ENCODE results near the gene ZNF22. TPM values are rescaled to one million over a fixed set of nuclear protein-coding genes. Genes with fewer than 3 reads are reported as not detected.

Gene ZNF22
- total RNA-seq, 1 donor from 2014 or later: 37.9 TPM

DNA sequence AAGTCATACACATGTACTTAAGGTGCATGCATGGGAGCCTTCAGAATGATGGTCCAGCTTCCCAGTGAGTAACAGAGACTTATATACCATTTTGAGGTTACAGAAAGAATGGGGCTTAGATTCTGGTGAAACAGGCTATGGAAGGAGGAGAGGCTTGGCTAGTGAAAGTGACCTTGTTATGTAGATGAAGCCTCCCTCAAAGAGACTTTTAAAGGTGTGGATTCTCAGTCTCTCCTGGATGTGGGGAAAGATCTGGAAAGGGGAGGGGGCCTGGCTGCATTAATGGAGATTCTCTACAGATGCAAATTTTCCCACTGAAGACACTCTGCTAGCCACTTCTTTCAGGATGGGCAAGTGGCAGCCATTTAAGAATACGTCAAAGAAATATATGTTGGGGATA is 35.6 kb upstream of the ZNF22 start:
- DNase-seq (ENCODE audit: low read depth, low spot score): no peak

DNA sequence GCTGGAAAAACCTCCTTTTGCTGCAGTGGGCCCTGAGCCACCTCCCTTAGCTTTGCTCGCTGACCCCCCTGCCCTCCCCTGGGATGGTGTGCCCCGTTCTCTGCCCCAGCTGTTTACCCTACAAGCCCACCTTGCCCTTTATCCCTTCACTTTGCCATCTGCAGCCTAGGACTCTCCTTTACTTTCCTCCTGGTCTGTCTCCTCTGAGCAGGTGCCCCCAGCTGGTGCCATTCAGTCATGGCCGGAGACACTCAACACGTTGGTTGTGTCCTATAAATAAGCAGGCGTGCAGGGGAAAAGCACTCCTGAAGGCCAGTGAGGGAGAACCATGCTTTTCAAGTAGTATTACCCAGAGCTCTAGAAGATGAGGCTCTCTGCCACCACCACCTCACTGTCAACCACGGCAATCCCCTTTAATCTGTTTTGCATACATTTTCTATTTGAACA is 35.0 kb upstream of the ZNF22 start:
- no peak for DNase-seq (ENCODE audit: low read depth, low spot score)

GRCh38 chr10:44966129-44966815 is 34.5 kb upstream of the ZNF22 start:
- DNase-seq (ENCODE audit: low read depth, low spot score): no peak

DNA sequence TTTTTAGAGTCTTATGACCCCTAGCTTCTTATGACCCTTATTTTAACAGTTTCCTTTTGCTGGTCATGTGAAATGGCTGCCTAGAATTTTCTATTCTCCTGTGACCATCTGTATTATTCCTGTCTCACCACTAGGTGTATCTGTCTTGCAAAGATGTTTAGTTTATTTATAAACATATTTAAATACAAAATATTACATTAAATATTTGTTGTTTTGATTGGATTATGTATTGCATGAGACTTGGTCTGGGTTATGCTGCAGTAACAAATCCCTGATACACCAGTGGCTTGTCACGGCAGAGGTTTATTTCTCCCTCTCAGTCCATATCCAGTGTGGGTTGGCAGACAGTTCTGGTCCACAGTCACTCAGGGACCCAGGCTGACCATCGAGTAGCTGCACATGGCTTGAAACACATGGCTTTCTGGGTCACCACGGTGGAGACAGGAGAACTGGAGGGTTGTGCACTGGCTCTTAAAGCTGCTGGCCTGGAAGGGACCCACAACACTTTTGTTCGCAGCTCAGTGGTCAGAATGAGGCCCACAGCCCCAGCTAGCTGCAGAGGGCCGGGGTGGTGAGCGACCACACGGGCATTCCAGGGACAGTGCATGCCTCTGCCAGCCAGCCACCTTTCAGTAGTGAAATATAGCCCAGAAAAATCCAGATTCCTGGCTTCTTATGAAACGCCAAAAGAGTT is 33.8 kb upstream of the ZNF22 start:
- DNase-seq (ENCODE audit: low read depth, low spot score): no peak

- DNase-seq (ENCODE audit: low read depth, low spot score): no peak
Observed at GRCh38 chr10:44967616-44968015, 33.1 kb upstream of the ZNF22 start.

DNA sequence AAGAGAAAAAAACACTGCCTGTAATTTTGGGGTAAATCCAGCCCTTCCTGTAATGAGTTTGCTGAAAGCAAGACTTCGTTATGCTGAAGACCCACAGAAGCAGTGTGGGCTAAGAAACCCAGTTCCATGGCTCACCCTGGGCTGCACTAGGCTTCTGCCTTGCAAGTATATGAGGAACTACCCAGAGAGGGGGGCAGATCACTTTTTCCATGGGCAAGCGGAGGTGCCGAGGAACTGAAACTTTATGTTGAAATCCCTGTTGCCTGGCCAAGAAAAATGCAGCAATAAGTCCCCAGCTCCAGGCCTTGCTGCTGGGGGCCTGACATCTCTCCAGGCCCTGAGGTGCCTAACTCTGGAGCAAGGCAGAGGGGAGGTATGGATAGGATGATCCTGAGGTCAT is 32.6 kb upstream of the ZNF22 start:
- no peak for DNase-seq (ENCODE audit: low read depth, low spot score)

DNA sequence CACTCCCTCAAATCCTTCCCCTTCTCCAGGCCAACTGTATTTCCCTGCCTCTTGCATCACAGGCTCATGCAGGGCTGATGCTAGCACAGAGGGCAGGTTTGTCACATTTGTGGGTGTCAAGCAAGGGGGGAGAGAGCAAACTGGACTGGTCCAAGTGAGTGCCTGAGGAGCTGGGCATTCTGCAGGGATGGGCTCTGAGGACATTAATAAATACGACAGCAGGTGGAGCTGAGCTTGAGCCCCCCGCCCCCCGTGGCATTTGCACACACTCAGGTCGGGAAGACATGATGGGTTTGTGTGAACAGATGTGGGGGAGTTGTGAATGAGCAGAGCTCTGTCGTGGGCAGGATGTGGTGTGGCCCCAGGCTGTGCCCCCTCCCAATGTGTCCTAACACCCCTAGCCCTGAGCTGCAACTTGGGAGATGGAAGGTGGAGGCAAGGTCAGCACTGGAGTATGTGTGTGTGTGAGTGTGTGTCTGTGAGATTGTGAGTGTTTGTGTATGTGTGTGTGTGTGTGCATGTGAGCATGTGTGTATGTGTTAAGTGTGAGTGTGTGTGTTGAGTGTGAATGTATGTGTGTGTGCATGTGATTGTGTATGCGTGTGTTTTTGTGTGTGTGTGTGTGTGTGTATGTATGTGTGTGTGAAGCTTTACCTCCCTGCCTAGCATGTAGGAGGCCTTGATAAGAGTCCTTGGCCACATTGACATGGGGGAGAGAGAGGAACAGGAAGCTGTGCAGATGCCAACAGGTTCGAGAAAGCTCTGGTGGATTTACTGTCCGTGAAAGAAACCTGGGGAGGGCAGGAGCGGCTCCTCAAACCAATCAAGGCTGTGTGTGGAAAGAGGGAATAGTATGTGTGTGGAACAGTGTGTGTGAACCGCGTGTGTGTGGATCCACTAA is 32.0 kb upstream of the ZNF22 start:
- no peak for DNase-seq (ENCODE audit: low read depth, low spot score)

DNA sequence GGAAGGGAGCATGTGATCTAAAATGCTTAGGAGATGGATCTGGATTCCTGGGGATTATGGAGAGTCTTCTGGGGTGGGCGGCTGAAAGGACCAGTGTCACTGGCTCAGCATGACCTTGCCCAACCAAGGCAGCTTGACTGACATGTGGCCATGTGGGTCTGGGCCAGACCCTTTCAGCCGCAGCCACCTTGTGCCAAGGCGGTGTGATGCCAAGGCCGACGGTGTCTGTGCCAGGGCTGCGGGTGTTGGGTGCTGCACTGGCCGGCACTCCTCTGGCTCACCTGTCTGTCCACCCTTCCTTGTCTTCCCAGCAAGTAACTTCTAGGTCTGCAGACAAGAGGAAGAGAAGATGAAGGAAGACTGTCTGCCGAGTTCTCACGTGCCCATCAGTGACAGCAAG is 30.9 kb upstream of the ZNF22 start:
- no peak for DNase-seq (ENCODE audit: low read depth, low spot score)

DNA sequence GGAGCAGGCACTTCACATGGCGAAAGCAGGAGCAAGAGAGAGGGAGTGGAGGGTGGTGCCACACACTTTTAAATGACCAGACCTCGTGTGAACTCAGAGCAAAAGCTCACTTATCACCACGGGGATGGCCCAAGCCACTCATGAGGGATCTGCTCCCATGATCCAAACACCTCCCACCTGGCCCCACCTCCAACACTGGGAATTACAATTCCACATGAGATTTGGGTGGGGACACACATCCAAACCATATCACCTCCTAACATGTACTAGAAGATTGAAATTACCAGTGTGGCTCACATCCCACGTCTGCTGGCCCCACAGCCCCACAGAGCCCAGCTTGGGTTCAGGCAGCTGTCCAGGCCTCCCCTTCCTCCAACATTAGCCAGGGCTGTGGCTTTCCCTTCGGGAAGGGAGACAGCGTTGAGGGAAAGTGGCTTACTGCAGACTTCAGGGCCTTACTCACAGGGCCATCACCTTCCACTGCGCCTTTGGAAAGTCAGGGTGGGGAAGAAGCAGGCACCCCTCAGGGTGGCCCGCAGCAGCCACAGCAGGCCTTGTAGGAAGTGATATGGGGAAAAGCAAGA is 29.8 kb upstream of the ZNF22 start:
- no peak for DNase-seq (ENCODE audit: low read depth, low spot score)

GRCh38 chr10:44971434-44971833 is 29.3 kb upstream of the ZNF22 start:
- no peak for DNase-seq (ENCODE audit: low read depth, low spot score)

DNA sequence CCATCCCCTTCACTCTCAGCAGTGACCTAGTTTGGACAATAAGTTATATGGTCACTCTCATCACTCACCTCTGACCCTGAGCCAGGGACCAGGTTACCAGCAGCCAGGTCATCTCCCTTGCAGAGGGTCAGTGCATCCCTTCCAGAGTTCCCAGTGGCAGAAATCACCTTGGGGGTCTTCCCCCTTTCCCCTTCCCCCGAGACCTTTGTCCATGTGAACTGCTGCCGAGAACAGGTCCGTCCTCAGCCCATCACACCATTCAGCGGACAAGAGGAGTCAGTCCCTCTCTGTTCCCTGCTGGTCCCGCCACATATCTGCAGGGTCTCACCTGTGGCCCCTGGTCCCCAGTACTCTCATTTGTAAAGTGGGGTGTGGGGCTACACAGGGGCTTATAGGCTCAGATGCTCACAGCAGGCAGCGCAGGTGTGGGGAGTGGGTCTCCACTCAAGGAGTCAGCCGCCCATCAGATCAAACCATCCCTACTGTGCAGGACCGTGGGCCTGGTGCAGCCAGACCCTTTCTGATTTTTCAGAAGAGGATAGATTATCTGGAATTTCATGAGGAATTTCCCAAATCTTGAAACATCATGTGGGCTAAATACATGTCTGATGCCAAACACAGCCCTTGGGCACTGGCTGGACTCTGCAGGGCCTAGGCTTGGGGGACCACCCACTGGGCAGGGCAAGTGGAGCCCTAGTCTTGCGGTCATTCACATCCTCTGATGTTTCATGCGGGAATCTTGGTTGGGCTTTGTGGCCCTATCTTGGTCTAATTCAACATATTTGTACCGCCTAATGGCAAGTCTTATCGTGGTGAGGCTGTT is 28.6 kb upstream of the ZNF22 start:
- DNase-seq (ENCODE audit: low read depth, low spot score): no peak

DNA sequence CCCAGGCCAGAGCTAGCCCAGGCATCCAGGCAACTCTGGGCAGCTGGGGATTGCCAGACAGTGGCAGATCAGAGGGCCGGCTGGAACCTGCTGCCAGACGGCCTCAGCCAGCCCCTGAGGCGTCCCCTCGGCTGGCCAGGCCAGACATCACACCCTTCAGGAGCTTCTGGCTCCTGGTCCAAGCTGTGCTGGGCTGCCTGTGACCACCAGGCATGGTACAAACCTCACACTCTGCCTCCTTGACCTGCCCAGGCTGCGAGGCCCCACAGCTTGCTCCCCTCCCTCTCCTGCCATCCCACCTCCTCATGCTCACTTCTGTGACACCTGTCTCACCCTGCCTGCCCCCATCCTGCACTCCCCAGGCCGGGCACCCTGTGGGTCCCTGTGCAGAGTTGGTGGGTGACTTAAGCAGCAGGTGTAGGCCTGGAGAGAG is 27.8 kb upstream of the ZNF22 start:
- DNase-seq (ENCODE audit: low read depth, low spot score): no peak

DNA sequence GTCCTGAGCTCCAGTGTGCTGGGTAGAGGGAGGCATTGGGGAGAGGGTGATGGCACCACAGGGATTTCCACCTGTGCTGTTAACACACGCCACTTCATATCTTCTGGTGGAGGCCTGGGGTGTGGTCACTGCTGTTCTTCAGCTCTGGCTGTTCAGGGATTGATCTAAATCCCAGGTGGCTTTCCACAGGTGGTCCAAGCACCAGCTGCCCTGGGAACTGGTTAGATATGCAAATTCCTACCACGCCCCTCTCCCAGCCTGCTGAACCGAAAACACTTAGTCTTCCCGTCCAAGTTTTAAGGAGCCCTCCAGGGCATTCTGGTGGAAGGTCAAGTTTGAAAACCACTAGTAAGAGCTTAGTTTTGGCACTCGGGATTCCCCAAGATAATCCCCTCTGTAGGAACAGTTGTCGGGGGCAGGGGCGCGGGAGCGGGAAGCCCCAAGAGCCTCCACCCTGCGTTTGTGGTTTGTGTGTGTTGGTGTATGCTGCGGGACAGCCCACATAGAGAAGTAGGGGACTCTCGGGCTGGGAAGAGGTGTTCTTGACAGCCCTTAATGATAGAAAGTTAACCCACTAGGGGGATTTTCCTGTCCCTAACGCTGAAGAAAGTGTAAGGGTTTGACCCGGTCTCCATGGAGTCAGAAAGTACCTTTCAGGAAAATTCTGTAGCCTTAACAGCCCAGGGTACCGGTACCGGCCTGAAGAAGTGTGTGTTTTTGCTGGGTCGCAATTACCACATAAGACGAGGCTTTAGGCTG is 27.2 kb upstream of the ZNF22 start:
- no peak for DNase-seq (ENCODE audit: low read depth, low spot score)

DNA sequence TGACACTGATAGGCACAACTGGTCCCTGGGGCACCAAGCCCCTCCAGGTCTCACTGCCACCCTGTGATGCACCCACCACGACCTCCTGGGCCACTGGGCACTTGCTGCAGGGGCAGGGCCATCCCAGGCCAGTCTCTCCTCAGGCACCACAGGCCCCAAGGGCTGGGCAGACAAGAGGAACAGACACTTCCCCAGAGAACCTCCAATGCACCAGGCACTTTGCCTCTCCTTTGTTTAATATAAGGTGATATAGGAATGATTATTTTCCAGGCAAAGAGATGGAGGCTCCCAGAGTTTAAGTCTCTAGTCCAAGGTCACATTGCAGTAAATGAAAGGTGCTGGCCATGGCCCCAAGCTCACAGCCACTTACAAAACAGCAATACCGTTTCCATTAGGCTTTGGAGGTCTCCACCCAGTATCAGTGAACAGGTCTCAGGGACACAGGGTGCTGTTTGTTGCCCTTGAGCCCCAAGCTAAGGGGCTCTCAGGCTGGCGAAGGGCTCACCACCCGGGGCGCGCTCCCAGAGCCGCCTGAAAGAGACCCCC is 26.6 kb upstream of the ZNF22 start:
- no peak for DNase-seq (ENCODE audit: low read depth, low spot score)

DNA sequence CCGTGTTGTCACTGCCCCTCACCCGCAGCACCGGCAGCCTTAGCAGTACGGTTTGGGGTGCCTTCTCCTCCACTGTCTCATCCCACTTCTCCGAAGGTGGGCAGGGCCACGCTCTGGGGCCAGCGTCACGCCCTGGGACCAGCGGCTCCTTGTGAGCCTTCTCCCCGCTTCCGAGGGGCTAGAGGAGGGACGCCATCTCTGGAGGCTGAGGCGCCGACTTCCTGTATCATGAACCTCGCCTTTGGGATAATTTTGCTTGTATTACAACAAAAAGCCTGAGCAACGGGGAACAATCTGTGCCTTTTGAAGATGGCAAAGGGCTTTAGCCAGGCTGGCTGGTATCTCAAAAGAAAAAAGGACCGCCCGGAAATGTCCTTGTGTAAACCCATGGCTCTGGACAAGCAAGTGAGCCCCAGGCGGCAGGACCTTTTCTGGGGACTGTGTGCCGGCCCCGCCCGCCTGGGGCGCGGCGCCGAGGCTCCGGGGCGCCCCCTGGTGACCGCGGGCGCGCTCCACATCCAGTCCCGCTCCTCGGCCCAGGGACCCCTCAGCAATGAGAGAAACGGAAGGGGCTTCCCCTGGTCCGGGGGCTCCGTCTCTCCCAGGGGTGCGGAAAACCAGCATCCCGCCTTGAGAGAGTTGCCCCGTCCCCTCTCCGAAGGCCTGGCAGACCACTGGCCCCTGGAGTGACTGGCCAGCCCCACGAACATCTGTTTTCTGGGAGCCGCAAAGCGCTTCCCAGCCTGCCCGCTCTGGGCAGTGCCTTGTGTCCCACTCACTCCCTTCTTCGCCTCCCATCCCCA is 25.9 kb upstream of the ZNF22 start:
- no peak for DNase-seq (ENCODE audit: low read depth, low spot score)

GRCh38 chr10:44975431-44976331 is 25.0 kb upstream of the ZNF22 start:
- no peak for DNase-seq (ENCODE audit: low read depth, low spot score)

GRCh38 chr10:44976352-44977198 is 24.1 kb upstream of the ZNF22 start:
- DNase-seq (ENCODE audit: low read depth, low spot score): no peak

Data from pulmonary artery endothelial cell (primary cell).